Psoas muscle (tissue), 8 donors: ENCODE data around the gene CTDP1. TPM values are rescaled to one million over a fixed set of nuclear protein-coding genes. Genes with fewer than 3 reads are reported as not detected.

Experiments
- ATAC-seq, 4 donors: fragments of 200-7000 bp; cut with Tn5 transposase; one replicate each; pipeline ENCODE4 v1.9.1; 2020; ENCODE audit warnings: moderate library complexity in 3 of 4, mild to moderate bottlenecking in 2 of 4
- DNase-seq, 2 donors: peaks; one replicate each; pipeline ENCODE4 v3.0.0-alpha.2; 2020
- H3K27ac ChIP-seq: fragments of 200-600 bp; one replicate; pipeline ENCODE4 v1.8.0; 2022
- H3K27me3 ChIP-seq, 3 donors: fragments of 200-600 bp in 1 of 3; one replicate each; pipeline versions ENCODE4 v1.6.1 to v1.8.0; 2013 to 2022; ENCODE audit warnings: low read length in 2 of 3, mild to moderate bottlenecking in 2 of 3, moderate library complexity in 1 of 3; ENCODE audit not compliant: insufficient read depth in 3 of 3
- H3K36me3 ChIP-seq, 2 donors: fragments of 200-600 bp in 1 of 2; one replicate each; pipeline versions ENCODE4 v1.6.1 to v1.8.0; 2013 to 2022; ENCODE audit warnings: low read depth in 1 of 2, mild to moderate bottlenecking in 1 of 2, moderate library complexity in 1 of 2; ENCODE audit not compliant: insufficient read depth in 1 of 2
- H3K4me1 ChIP-seq: fragments of 200-600 bp; one replicate; pipeline ENCODE4 v1.8.0; 2022
- H3K4me3 ChIP-seq: fragments of 200-600 bp; one replicate; pipeline ENCODE4 v1.8.0; 2022; ENCODE audit warnings: mild to moderate bottlenecking
- H3K9me3 ChIP-seq: fragments of 200-600 bp; one replicate; pipeline ENCODE4 v1.8.0; 2022
- WGBS, 3 donors: extraction: QIAGEN DNeasy Blood & Tissue Kit; methylation state at CpG; one replicate each; pipeline versions ENCODE4 v1.1.6 to v1.1.7; 2013; 5-methylcytosine and 5-hydroxymethylcytosine counted together
- intact Hi-C, 2 donors: fragments of 100-400 bp; cut with DNase I; formaldehyde crosslinking; loops; one replicate each; pipeline versions ENCODE4 v1.11.0 to v1.14.2; 2022
- polyA plus RNA-seq, 3 donors: library from polyadenylated mRNA; stranded (reverse); fragments of 200-250 nt; gene quantifications; one replicate each; pipeline ENCODE4 v1.2.3, GENCODE V29; 2013
- total RNA-seq, 4 donors: library from RNA; stranded (reverse); fragmentation: NEBNext Ultra II Directional in 2 of 4; extraction: Animal tissue kit (Norgen Biotek cat#: 25700) in 2 of 4; gene quantifications; one replicate each; pipeline versions ENCODE4 v1.2.1 to v1.2.4, GENCODE V29; 2021 to 2023
- TF ChIP-seq, protein P1 (sequence below): fragments of 200-600 bp; IDR thresholded peaks from one replicate; pipeline ENCODE4 v1.8.0; 2022; ENCODE audit warnings: antibody characterized with exemption
- donor health status: healthy with polysubstance abuse.
- donor health status: DM: no; HTN: no; CAD: no; lungs with moderate emphysema.
- donor health status: Bipolar disorder and iron deficiency.
- donor health status: healthy.
- donor health status: DM: yes; HTN: yes; CAD: no.
- donor health status: DM: no; HTN: no; CAD: no.
- donor health status: DM: no; HTN: no; CAD: no.
- donor health status: DM: yes; HTN: yes; CAD: no.

The CTDP1 gene
- total and polyA plus RNA-seq, 7 donors: 7.6 to 21.6 (median 12.4) TPM

DNA sequence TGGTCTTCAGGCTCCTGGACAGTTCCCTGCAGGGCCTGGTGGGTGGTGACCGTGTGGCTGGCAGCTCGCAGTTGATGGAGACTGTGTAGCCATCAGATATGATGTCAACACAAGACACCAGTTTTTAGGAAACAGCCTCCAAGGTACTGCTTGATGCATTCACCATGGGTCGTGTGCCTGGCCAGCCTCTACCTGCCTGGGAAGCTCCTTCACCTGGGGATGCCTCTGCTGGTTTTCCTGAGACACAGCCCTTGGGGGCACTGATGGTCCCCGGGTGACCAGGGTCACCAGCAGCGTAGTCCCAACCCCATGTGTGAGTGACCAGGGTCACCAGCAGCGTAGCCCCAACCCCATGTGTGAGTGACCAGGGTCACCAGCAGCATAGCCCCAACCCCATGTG, 84.5 kb downstream of the CTDP1 start:
- ATAC-seq (no peak), DNase-seq (no peak)
- 83 to 86% (median 85%) methylated on average over 5 to 6 of the region's 6 CpGs for WGBS, 3 donors
- H3K4me3 ChIP-seq: no peak overlapping the region
- peaks cover 0 to 10% (median 2%) of the 10 kb centered on the region in 3 donors for H3K27me3 ChIP-seq
- peaks cover 14% of the 10 kb centered on the region for H3K9me3 ChIP-seq
- H3K27ac ChIP-seq: no peak overlapping the region
- no peaks in the 10 kb centered on the region for H3K4me1 ChIP-seq
- TF ChIP-seq, protein P1, sequence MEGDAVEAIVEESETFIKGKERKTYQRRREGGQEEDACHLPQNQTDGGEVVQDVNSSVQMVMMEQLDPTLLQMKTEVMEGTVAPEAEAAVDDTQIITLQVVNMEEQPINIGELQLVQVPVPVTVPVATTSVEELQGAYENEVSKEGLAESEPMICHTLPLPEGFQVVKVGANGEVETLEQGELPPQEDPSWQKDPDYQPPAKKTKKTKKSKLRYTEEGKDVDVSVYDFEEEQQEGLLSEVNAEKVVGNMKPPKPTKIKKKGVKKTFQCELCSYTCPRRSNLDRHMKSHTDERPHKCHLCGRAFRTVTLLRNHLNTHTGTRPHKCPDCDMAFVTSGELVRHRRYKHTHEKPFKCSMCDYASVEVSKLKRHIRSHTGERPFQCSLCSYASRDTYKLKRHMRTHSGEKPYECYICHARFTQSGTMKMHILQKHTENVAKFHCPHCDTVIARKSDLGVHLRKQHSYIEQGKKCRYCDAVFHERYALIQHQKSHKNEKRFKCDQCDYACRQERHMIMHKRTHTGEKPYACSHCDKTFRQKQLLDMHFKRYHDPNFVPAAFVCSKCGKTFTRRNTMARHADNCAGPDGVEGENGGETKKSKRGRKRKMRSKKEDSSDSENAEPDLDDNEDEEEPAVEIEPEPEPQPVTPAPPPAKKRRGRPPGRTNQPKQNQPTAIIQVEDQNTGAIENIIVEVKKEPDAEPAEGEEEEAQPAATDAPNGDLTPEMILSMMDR: no peak
- no peaks in the 10 kb centered on the region for H3K36me3 ChIP-seq
- intact Hi-C loops: no loop called here

DNA sequence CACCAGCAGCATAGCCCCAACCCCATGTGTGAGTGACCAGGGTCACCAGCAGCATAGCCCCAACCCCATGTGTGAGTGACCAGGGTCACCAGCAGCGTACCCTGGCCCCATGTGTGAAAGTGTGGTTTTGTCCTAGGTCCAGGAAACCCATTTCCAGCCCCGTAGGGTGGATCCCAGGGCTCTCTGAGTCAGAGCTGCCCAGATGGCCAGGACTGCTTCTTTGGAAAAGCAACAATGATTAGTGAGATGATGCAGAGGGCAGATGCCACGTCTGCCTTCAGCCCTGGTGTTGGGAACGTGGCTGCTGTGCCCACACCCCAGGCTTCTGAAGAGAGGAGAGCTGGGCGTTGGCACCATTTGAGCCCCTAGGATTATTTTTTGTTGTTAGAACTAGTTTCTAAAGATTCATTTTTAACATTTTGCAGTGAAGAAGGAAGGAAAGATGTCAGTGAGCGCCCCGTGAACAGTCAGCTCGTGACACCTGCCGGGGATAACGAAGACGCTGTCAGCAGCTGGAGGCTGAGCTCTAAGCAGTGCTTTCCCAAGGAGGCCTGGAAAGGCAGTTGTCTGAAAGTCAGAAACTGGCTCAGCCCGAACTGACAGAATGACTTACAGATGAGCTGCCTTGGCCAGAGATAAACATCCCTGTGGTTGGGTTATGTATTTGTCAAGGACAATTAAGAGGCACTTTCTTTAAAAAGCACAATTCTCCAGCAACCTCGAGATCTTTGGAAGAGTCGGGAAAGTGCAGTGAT, 86.1 kb downstream of the CTDP1 start:
- no peak overlapping the region for H3K27ac ChIP-seq
- H3K36me3 ChIP-seq: no peaks in the 10 kb centered on the region
- H3K9me3 ChIP-seq: peaks cover 6% of the 10 kb centered on the region
- TF ChIP-seq, protein P1: no peak
- no peaks in the 10 kb centered on the region for H3K4me1 ChIP-seq
- no peak overlapping the region for H3K4me3 ChIP-seq
- intact Hi-C loops: no loop called here
- DNase-seq: no peak
- ATAC-seq: no peak
- WGBS, 3 donors: 36 to 40% (median 39%) methylated on average over 14 of the region's 14 CpGs
- H3K27me3 ChIP-seq: peaks cover 0 to 11% (median 4%) of the 10 kb centered on the region in 3 donors

DNA sequence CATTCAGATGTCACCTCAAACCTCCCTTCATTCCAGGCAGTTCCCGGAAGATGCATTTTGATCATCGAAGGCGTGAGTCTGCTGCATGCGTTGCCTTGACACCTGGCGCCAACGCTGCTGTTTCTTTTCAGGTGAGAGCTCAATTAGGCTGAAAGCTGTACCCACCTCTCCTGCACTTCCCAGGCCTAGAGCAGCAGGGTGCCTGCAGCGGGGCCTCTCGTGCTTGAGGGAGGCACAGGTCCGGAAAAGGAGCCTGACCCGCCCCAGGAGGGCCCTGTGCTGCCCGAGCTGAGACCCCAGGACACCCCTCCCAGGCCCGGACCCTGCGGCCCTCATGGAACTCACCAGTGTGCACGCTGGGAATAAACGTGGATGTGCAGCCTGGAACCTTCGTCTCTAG, 86.7 kb downstream of the CTDP1 start:
- Histone ChIP-seq H3K4me3 (no peak overlapping the region), H3K27me3 (peaks cover 0 to 11% (median 4%) of the 10 kb centered on the region in 3 donors), H3K27ac (no peak overlapping the region), H3K4me1 (no peaks in the 10 kb centered on the region), H3K9me3 (peaks cover 6% of the 10 kb centered on the region), H3K36me3 (no peaks in the 10 kb centered on the region)
- ATAC-seq (no peak), DNase-seq (no peak)
- intact Hi-C loops: no loop called here
- TF ChIP-seq, protein P1: no peak
- 62 to 65% (median 65%) methylated on average over 16 of the region's 16 CpGs for WGBS, 3 donors

DNA sequence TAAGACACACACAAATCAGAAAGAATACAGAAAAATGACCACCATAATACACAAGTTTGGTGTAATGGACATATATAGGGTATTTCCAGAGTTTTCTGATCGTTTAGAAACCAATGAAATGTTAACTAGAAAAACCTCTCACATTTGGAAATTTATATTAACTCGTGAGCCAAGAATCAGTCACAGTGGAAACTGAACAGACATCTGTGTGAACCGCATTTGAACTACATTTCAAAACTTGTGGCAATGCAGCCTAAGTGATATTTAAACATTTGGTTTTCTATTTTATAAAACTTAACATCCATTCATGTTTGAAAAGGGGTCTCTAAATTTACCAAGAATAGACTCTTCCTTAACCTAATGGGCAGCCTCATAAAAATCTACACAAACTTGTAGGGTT, 89.1 kb downstream of the CTDP1 start:
- Histone ChIP-seq H3K27me3 (peaks cover 0 to 20% (median 10%) of the 10 kb centered on the region in 3 donors), H3K4me1 (no peaks in the 10 kb centered on the region), H3K27ac (no peak overlapping the region), H3K9me3 (peaks cover 6% of the 10 kb centered on the region), H3K36me3 (no peaks in the 10 kb centered on the region), H3K4me3 (no peak overlapping the region)
- WGBS, 3 donors: 38 to 48% (median 39%) methylated on average over 3 of the region's 3 CpGs
- intact Hi-C loops: no loop called here
- TF ChIP-seq, protein P1: no peak
- DNase-seq (no peak), ATAC-seq (no peak)
